Activated B cell treated with CpG ODN at 0.5 μM for 24 hours (primary cell): Measurements from ENCODE around the gene TSPOAP1. TPM values are rescaled to one million over a fixed set of nuclear protein-coding genes. Genes with fewer than 3 reads are reported as not detected.

Source experiments
- ATAC-seq: fragments of 200-7000 bp; cut with Tn5 transposase; one replicate; pipeline ENCODE4 v1.10.0; 2021; ENCODE audit warnings: low read depth, mild to moderate bottlenecking, moderate library complexity
- CTCF ChIA-PET: fragments of 350-600 bp; sonication (Branson Sonifier 250); formaldehyde crosslinking; loops from one replicate; lab custom pipeline; 2021; ENCODE audit warnings: antibody characterized with exemption; lab: Charles Lee
- POLR2A ChIA-PET: fragments of 350-600 bp; sonication (Branson Sonifier 250); formaldehyde crosslinking; loops from one replicate; lab custom pipeline; 2021; ENCODE audit warnings: antibody characterized with exemption; lab: Charles Lee
- DNase-seq: peaks from one replicate; pipeline ENCODE4 v3.0.0; 2022
- H3K27ac Mint-ChIP-seq: one replicate; pipeline ENCODE4 v1.8.0; 2020; ENCODE audit warnings: mixed read lengths
- H3K27me3 Mint-ChIP-seq: one replicate; pipeline ENCODE4 v1.8.0; 2021; ENCODE audit warnings: mixed read lengths
- H3K36me3 Mint-ChIP-seq: one replicate; pipeline ENCODE4 v1.8.0; 2021; ENCODE audit warnings: low read depth, mixed read lengths
- H3K4me1 Mint-ChIP-seq: one replicate; pipeline ENCODE4 v1.8.0; 2021; ENCODE audit warnings: mixed read lengths
- H3K4me3 Mint-ChIP-seq: one replicate; pipeline ENCODE4 v1.8.0; 2020; ENCODE audit warnings: mild to moderate bottlenecking, mixed read lengths
- H3K9me3 Mint-ChIP-seq: one replicate; pipeline ENCODE4 v1.8.0; 2020; ENCODE audit warnings: mixed read lengths
- CTCF ChIP-seq: fragments of 200-600 bp; IDR thresholded peaks from one replicate; pipeline ENCODE4 v1.8.0; 2022; ENCODE audit warnings: antibody characterized with exemption, mild to moderate bottlenecking
- intact Hi-C: fragments of 100-400 bp; cut with micrococcal nuclease; formaldehyde crosslinking; loops from one replicate; pipeline ENCODE4 v1.15.1; 2024
- total RNA-seq: library from RNA; stranded (reverse); gene quantifications from 2 replicates; pipeline ENCODE4 v1.2.3, GENCODE V29; 2022

The TSPOAP1 gene
- total RNA-seq, 1 donor from 2014 or later, result 22.5 TPM

DNA sequence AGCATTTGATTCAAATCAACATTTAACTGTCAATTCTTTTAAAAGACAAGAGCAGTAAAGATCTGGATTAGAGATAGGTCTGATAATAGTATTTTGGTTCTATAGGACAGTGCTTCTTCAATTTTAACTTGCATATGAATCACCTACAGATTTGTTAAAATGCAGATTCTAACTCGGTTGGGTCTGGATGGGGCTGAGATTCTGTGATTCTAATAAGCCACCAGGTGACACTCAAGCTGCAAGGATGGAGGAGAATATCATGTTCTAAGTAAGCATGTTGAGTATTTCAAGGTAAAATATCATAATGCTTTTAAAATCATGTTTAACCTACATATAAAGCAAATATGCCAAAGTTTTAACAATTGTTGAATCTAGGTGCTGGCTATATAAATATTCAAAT, 15.8 kb downstream of the TSPOAP1 start:
- ChIA-PET CTCF (interaction anchor here (0.9 to 2.8 kb wide), 4 partner anchors 9 to 692 kb away, joined by 3 to 12 read pairs (median 4); no protein-coding TSS in a partner anchor), POLR2A (interaction anchor here (1.4 to 27.9 kb wide), 2 partner anchors 15 to 26 kb away, joined by 6 to 3007 read pairs; no protein-coding TSS in a partner anchor)
- H3K36me3 Mint-ChIP-seq, result no peaks in the 10 kb centered on the region
- no peak overlapping the region for H3K27ac Mint-ChIP-seq
- no peaks in the 10 kb centered on the region for H3K9me3 Mint-ChIP-seq
- TF ChIP-seq CTCF, result no peak
- ATAC-seq (no peak), DNase-seq (no peak)
- no peaks in the 10 kb centered on the region for H3K27me3 Mint-ChIP-seq
- no peak overlapping the region for H3K4me3 Mint-ChIP-seq
- H3K4me1 Mint-ChIP-seq, result peaks cover 9% of the 10 kb centered on the region
- intact Hi-C loops, result no loop called here

DNA sequence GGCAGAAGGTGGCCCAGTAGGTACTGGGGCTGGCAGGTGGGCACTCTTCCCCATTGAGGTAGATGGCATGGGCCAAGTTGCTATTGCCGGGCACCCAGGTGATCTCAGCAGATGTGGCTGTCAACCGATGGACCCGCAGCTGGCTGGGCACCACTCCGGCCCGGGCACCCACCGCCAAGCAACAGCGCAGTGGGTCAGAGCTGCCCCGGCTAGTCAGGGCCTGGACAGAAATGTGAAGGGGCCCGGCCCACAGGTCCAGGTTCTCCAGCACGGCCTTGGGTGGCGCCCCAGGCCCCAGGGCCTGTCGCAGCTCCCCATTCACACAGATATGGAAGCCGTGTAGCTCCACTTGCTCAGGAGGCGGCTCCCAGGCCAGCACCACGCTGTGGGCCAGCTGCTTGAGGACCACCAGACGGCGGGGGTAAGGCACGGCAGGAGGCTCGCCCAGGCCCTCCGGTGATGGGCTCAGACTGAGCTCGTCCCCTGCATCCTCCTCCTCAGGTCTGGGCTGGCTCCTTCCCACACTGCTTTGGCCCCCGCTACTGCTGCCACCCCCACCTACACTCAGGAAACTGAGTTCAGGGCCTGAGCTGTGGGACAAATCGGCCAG, 16.5 kb downstream of the TSPOAP1 start:
- POLR2A ChIA-PET, result interaction anchor here (27.9 kb wide), 1 partner anchor 27 kb away, joined by 3007 read pairs; no protein-coding TSS in a partner anchor
- H3K4me3 Mint-ChIP-seq, result no peak overlapping the region
- no peak overlapping the region for H3K27ac Mint-ChIP-seq

GRCh38 chr17:58311429-58311894, 17.1 kb downstream of the TSPOAP1 start:
- intact Hi-C loops, result no loop called here
- no peak overlapping the region for H3K27ac Mint-ChIP-seq
- no peak overlapping the region for H3K4me3 Mint-ChIP-seq
- DNase-seq, result no peak
- H3K4me1 Mint-ChIP-seq, result no peaks in the 10 kb centered on the region
- no peak for ATAC-seq
- ChIA-PET POLR2A (interaction anchor here (27.9 kb wide), 1 partner anchor 28 kb away, joined by 3007 read pairs; no protein-coding TSS in a partner anchor), CTCF (no interaction called here)
- no peaks in the 10 kb centered on the region for H3K36me3 Mint-ChIP-seq
- no peaks in the 10 kb centered on the region for H3K27me3 Mint-ChIP-seq
- H3K9me3 Mint-ChIP-seq, result no peaks in the 10 kb centered on the region
- TF ChIP-seq CTCF, result no peak

More for the DNA sequence above, 16.5 kb downstream of the TSPOAP1 start:
- Mint-ChIP-seq H3K4me1 (peaks cover 2% of the 10 kb centered on the region), H3K9me3 (no peaks in the 10 kb centered on the region), H3K27me3 (no peaks in the 10 kb centered on the region), H3K36me3 (no peaks in the 10 kb centered on the region)
- ATAC-seq, result no peak
- intact Hi-C loops, result no loop called here
- no peak for DNase-seq
- TF ChIP-seq CTCF, result no peak
- CTCF ChIA-PET, result interaction anchor here (0.9 to 1.4 kb wide), 2 partner anchors 33 to 106 kb away, joined by 3 to 6 read pairs; no protein-coding TSS in a partner anchor

- ChIA-PET CTCF (no interaction called here), POLR2A (interaction anchor here (27.9 kb wide), 1 partner anchor 28 kb away, joined by 3007 read pairs; no protein-coding TSS in a partner anchor)
- H3K27me3 Mint-ChIP-seq, result no peaks in the 10 kb centered on the region
- no peak overlapping the region for H3K27ac Mint-ChIP-seq
- no peak overlapping the region for H3K4me3 Mint-ChIP-seq
- DNase-seq (no peak), ATAC-seq (no peak)
- no peaks in the 10 kb centered on the region for H3K4me1 Mint-ChIP-seq
- H3K9me3 Mint-ChIP-seq, result no peaks in the 10 kb centered on the region
- no peak for TF ChIP-seq CTCF
- H3K36me3 Mint-ChIP-seq, result no peaks in the 10 kb centered on the region
- intact Hi-C loops, result no loop called here
Observed at GRCh38 chr17:58310511-58311428, 17.8 kb downstream of the TSPOAP1 start.

DNA sequence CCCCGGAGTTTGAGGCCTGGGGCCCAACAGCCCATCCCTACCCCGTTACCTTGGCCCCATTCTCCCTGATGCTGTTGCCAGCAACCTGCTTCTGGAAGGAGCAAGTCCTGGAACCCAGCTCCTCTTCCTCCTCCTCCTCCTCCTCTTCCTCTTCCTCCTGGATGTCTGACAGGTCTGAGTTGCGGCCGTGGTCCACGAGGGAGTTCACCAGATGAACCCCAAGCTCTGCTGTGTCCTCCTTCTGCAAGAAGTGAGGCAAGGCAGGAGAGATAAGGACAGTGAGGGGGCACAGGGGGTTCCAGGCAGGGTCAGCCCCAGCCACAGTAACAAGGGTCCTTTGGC, 18.7 kb downstream of the TSPOAP1 start:
- TF ChIP-seq CTCF, result no peak
- H3K36me3 Mint-ChIP-seq, result no peaks in the 10 kb centered on the region
- no peaks in the 10 kb centered on the region for H3K27me3 Mint-ChIP-seq
- intact Hi-C loops, result no loop called here
- no peaks in the 10 kb centered on the region for H3K9me3 Mint-ChIP-seq
- no peaks in the 10 kb centered on the region for H3K4me1 Mint-ChIP-seq
- no peak overlapping the region for H3K4me3 Mint-ChIP-seq
- no peak overlapping the region for H3K27ac Mint-ChIP-seq
- ATAC-seq (no peak), DNase-seq (no peak)
- ChIA-PET CTCF (no interaction called here), POLR2A (interaction anchor here (1.5 kb wide), 1 partner anchor 42 kb away, joined by 4 read pairs; the partner anchor contains the start of gene SUPT4H1)
